ENCODE results near the gene ATG13.

Gene ATG13

DNA sequence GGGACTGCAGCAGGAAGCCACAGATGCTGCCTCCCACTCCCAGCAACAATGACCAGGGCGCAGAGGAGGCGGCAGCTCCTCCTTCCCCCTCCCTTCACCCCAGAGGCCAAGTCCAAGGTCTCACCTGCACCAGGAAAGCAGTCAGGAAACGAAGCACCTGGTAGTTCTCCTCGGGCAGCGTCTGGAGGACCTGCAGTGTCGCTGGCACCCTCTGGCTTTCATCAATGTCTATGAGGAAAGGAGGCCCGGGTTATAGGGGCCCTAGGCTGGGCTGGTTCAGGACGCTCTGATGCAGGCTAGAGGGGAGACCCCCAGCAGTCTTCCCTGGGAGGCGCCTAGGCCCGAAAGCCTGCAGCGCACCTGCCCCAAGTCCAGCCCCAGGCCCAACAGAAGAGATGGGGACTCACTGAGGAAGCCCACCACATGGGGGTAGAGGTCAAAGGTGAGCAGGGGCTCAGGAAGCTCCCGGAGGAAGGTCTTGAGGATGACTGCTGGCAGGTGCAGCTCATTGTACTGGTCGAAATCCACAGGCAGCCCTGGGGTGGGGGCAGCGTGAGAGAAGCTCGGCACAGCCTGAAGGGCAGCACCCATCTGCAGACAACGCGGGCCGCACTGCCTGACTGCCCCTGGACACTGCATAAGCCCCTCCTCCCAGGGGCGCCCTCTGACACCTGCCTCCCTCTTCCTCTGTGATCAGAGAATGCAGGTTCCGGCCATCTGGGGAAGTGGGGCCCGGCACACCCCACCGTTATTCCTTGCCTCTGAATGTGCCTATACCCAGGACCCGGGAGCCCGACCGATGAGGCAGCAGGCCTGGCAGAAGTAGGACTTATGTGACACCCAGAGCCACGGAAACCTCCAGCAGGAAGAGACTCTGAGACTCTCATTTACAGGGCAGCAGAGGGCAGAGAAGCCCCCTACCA, 62.1 kb downstream of the ATG13 start:
- ChIA-PET CTCF (no interaction called here), POLR2A (ENCODE audit: low non-redundant PET) (no interaction called here)
- TF ChIP-seq, protein P1, sequence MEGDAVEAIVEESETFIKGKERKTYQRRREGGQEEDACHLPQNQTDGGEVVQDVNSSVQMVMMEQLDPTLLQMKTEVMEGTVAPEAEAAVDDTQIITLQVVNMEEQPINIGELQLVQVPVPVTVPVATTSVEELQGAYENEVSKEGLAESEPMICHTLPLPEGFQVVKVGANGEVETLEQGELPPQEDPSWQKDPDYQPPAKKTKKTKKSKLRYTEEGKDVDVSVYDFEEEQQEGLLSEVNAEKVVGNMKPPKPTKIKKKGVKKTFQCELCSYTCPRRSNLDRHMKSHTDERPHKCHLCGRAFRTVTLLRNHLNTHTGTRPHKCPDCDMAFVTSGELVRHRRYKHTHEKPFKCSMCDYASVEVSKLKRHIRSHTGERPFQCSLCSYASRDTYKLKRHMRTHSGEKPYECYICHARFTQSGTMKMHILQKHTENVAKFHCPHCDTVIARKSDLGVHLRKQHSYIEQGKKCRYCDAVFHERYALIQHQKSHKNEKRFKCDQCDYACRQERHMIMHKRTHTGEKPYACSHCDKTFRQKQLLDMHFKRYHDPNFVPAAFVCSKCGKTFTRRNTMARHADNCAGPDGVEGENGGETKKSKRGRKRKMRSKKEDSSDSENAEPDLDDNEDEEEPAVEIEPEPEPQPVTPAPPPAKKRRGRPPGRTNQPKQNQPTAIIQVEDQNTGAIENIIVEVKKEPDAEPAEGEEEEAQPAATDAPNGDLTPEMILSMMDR (conservative IDR thresholded peaks at IDR 0.05; ENCODE audit: low read depth) = no peak
- no peak for DNase-seq (ENCODE audit: low spot score)
- H3K27ac ChIP-seq = peak overlapping the region; percentile 85

DNA sequence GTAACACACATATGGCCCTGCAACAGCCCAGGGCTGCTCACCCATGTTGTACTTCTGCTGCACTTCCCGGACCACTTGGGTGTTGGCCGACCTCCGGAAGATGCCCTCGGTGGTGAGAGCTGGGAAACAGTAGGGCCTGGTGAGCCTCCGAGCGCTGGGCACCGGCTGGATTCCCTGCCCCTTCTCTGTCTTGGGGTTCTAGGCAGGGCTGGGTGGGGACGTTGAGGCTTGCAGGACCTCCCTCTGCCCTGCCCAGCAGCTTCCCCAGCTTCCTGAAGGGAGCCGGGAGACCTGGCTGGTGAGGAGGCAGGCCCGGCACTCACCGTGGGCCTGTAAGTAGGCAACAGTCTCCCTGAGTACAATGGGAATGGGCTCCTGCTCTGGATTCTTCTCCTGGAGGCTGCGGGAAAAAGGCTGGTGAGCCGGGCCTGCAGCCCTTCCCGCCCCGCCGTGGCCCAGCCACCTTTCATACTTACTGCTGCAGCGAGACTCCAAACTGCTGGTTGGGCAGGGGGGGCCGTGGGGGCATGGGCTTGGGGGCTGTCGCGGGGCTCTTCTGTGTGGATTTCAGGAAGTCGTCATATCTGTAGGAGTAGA, 62.9 kb downstream of the ATG13 start:
- ChIA-PET POLR2A (ENCODE audit: low non-redundant PET) (no interaction called here), CTCF (no interaction called here)
- peak overlapping the region; percentile 15; the same call in 1 of the 2 replicates for H3K27ac ChIP-seq
- no peak for DNase-seq (ENCODE audit: low spot score)
- TF ChIP-seq, protein P1 (conservative IDR thresholded peaks at IDR 0.05; ENCODE audit: low read depth) = no peak

DNA sequence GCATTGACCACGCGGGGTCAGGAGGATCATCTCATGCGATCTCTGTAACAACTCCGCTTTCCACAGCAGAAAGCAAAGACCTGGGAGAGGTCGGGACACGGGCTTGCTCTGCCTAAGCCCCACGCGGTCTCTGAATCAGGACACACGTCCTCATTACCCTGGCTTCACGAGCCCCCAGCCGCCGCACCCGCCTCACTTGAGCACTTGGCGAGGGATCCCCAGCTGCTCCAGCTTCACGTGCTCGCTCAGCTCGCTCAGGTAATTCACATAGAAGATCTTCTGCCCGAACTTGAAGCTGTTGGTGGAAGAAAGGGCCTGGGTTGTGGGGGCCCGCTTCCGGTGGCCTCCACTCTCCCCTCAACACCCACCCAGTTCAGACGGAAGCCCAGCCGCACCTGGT, 63.5 kb downstream of the ATG13 start:
- POLR2A ChIA-PET (ENCODE audit: low non-redundant PET) = no interaction called here
- CTCF ChIA-PET = no interaction called here
- DNase-seq (ENCODE audit: low spot score) = no peak

DNA sequence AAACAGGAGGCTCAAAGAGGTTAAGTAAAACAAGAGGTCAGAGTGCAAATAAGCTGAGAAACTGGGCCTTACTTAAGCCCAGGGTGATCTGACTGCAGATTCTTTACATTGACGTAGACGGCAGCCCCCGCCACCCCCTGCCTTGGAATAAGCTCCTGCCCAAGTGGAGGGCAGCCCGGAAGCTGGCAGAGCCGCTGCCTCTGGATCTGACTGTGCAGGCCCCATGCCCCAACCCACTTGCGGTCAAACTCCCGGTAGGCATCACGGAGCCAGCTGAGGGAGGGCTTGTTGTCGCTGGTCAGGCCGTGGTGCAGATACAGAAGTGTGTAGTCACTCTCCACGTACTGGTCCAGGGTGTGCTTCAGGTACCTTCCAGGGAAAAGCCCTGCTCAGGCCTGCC, 64.5 kb downstream of the ATG13 start:
- no peak for DNase-seq (ENCODE audit: low spot score)
- ChIA-PET POLR2A (ENCODE audit: low non-redundant PET) (no interaction called here), CTCF (no interaction called here)
- TF ChIP-seq, protein P1 (conservative IDR thresholded peaks at IDR 0.05; ENCODE audit: low read depth) = no peak
- H3K27ac ChIP-seq = peak overlapping the region; percentile 20

More for the DNA sequence above, 63.5 kb downstream of the ATG13 start:
- H3K27ac ChIP-seq = 0 out of 2 replicates have a peak overlapping the region, but pooled peaks have one; percentile 15
- TF ChIP-seq, protein P1 (conservative IDR thresholded peaks at IDR 0.05; ENCODE audit: low read depth) = no peak

DNA sequence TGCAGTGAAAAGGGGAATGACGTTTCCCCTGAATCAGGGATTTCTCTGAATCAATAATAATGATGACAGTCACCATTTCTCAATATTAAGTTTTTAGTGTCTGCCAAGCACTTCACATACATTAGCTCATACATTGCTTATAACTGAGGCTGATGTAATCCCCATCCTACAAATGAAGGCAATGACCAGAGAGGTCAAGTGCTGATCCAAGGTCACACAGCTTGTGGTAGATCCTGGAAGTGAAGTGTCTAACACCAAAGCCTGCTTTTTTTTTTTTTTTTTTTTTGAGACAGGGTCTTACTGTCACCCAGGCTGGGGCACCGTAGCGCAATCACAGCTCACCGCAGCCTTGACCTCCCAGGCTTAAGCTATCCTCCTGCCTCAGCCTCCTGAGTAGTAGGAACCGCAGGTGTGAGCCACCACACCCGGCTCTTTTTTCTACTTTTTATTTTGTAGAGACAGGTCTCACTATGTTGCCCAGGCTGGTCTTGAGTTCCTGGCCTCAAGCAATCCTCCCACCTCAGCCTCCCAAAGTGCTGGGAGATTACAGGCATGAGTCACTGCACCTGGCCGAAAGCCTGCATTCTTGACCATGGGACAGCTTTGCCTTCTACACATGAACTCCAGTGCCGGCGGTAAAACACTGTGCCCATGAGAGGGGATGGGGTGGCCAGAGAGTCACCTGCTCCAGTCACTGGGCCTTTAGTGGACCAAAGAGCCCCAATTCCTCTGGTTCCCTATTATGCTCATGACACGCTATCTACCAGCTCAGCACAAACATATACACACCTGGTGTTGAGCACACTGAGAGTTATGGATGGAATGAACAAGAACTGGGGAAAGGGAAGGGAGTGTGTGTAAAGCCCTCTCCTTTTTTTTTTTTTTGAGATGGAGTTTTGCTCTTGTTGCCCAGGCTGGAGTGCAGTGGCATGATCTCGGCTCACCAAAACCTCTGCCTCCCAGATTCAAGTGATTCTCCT, 65.7 kb downstream of the ATG13 start:
- POLR2A ChIA-PET (ENCODE audit: low non-redundant PET) = interaction anchor here (1.6 kb wide), 1 partner anchor 18 kb away, joined by 6 read pairs; the partner anchor contains the start of genes ARHGAP1 and ZNF408
- TF ChIP-seq, protein P1 (conservative IDR thresholded peaks at IDR 0.05; ENCODE audit: low read depth) = no peak
- CTCF ChIA-PET = interaction anchor here (0.6 kb wide), 2 partner anchors 19 to 1104 kb away, joined by 3 to 5 read pairs; no protein-coding TSS in a partner anchor

DNA sequence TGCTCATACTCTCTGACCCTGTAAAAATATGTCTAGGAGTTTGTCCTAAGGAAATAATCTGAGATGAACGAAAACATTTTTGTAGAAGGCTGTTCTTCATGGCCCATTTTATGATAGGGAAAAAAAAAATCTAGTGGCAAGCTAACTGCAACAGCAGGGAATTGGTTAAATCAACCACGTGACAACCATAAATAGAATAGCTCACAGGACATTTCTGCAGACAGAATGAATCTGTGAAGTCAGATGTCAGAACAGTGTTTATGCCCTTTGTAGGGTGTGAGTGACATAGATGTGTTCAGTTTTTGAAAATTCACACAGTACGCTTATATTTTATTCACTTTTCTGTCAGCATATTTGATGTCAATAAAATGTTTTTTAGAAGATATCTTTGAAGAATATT, 67.0 kb downstream of the ATG13 start:
- H3K27ac ChIP-seq = no peak overlapping the region
- ChIA-PET POLR2A (ENCODE audit: low non-redundant PET) (no interaction called here), CTCF (no interaction called here)
- DNase-seq (ENCODE audit: low spot score) = no peak
- TF ChIP-seq, protein P1 (conservative IDR thresholded peaks at IDR 0.05; ENCODE audit: low read depth) = no peak

More for the DNA sequence above, 65.7 kb downstream of the ATG13 start:
- DNase-seq (ENCODE audit: low spot score) = no peak
- H3K27ac ChIP-seq = peak overlapping the region; percentile 65

Data from RWPE1 (cell line).